ENCODE measurements around the gene TRIM4.
A peak's percentile ranks its signal among the peaks of the same experiment; 100 is the strongest.

Gene TRIM4

GRCh38 chr7:99920149-99920548 lies 819 bp upstream of the TRIM4 start:
- no peaks in the 10 kb centered on the region for H3K36me3 ChIP-seq (ENCODE audit: control insufficient read depth, insufficient read depth, low read length)
- peaks cover 6% of the 10 kb centered on the region for H3K4me1 ChIP-seq (ENCODE audit: control insufficient read depth, insufficient read depth, low read length)
- H3K9me3 ChIP-seq (ENCODE audit: control insufficient read depth, low read length), result no peaks in the 10 kb centered on the region
- H3K27me3 ChIP-seq (ENCODE audit: control insufficient read depth, insufficient read depth, low read length, poor library complexity, severe bottlenecking), result no peaks in the 10 kb centered on the region
- H3K4me3 ChIP-seq (ENCODE audit: insufficient read depth, low read depth, low read length), result peak overlapping the region; percentile 76
- H3K27ac ChIP-seq (ENCODE audit: insufficient read depth, low read depth, low read length, poor library complexity, severe bottlenecking), result no peak overlapping the region
- 90 to 92% methylated on average over 3 of the region's 3 CpGs for WGBS, 2 experiments

DNA sequence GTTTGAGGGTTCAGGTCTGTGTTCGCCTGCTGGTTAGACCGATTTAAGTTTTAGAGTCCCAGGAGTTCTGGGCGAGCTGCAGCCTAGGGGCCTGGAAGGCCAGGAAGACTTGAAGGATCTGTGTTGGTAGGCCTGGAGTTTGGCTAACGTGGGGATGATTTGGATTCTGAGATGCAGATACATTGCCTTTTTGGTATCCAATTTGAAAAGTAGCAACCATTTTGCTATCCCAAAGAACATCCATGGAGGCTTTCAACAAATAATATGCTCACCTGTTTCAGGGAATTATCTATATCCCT lies 433 bp upstream of the TRIM4 start:
- H3K4me3 ChIP-seq (ENCODE audit: insufficient read depth, low read depth, low read length), result peak overlapping the region; percentile 76

GRCh38 chr7:99910976-99911375 lies 8.4 kb downstream of the TRIM4 start:
- peaks cover 25% of the 10 kb centered on the region for H3K36me3 ChIP-seq (ENCODE audit: control insufficient read depth, insufficient read depth, low read length)

More for the DNA sequence above, 433 bp upstream of the TRIM4 start:
- no peaks in the 10 kb centered on the region for H3K27me3 ChIP-seq (ENCODE audit: control insufficient read depth, insufficient read depth, low read length, poor library complexity, severe bottlenecking)
- H3K9me3 ChIP-seq (ENCODE audit: control insufficient read depth, low read length), result no peaks in the 10 kb centered on the region
- peaks cover 6% of the 10 kb centered on the region for H3K4me1 ChIP-seq (ENCODE audit: control insufficient read depth, insufficient read depth, low read length)
- no peaks in the 10 kb centered on the region for H3K36me3 ChIP-seq (ENCODE audit: control insufficient read depth, insufficient read depth, low read length)
- whole genome bisulfite sequencing, 2 experiments, result 71 to 79% methylated on average over 4 of the region's 4 CpGs
- H3K27ac ChIP-seq (ENCODE audit: insufficient read depth, low read depth, low read length, poor library complexity, severe bottlenecking), result no peak overlapping the region

GRCh38 chr7:99901581-99901980 lies 17.7 kb downstream of the TRIM4 start:
- H3K9me3 ChIP-seq (ENCODE audit: control insufficient read depth, low read length), result no peaks in the 10 kb centered on the region
- no peak overlapping the region for H3K27ac ChIP-seq (ENCODE audit: insufficient read depth, low read depth, low read length, poor library complexity, severe bottlenecking)
- no peaks in the 10 kb centered on the region for H3K27me3 ChIP-seq (ENCODE audit: control insufficient read depth, insufficient read depth, low read length, poor library complexity, severe bottlenecking)
- H3K4me1 ChIP-seq (ENCODE audit: control insufficient read depth, insufficient read depth, low read length), result no peaks in the 10 kb centered on the region
- no peak overlapping the region for H3K4me3 ChIP-seq (ENCODE audit: insufficient read depth, low read depth, low read length)
- H3K36me3 ChIP-seq (ENCODE audit: control insufficient read depth, insufficient read depth, low read length), result peaks cover 18% of the 10 kb centered on the region
- 94 to 96% methylated on average over 10 of the region's 10 CpGs for WGBS, 2 experiments

More at GRCh38 chr7:99910976-99911375, 8.4 kb downstream of the TRIM4 start:
- H3K4me3 ChIP-seq (ENCODE audit: insufficient read depth, low read depth, low read length), result no peak overlapping the region
- H3K4me1 ChIP-seq (ENCODE audit: control insufficient read depth, insufficient read depth, low read length), result no peaks in the 10 kb centered on the region
- no peaks in the 10 kb centered on the region for H3K27me3 ChIP-seq (ENCODE audit: control insufficient read depth, insufficient read depth, low read length, poor library complexity, severe bottlenecking)
- H3K9me3 ChIP-seq (ENCODE audit: control insufficient read depth, low read length), result no peaks in the 10 kb centered on the region
- no peak overlapping the region for H3K27ac ChIP-seq (ENCODE audit: insufficient read depth, low read depth, low read length, poor library complexity, severe bottlenecking)
- WGBS, 2 experiments, result 89 to 94% methylated on average over 2 of the region's 2 CpGs

DNA sequence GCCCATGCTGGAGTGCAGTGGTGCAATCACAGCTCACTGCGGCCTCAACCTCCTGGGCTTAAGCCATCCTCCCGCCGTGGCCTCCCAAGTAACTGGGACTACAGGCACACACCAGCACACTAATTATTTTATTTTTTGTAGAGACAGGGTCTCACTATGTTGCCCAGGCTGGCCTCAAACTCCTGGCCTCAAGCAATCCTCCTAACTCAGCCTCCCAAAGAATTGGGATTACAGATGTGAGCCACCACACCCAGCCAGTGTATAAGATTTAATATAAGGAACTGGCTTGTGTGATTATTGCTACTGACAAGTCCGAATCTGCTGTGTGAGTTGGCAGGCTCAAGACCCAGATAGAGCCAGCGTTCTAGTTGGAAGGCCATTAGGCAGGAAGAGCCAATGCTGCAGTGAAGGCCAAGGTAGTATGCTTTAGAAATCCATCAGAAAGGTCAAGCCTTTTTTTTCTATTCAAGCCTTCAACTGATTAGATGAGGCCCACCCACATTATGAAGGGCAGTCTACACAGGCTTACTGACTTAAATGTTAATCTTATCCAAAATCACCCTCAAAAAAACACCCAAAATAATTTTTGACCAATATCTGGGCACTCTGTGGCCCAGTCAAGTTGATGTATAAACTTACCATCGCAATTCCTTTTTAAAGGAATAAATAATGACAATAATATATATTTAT lies 19.4 kb downstream of the TRIM4 start:
- Histone ChIP-seq H3K4me3 (ENCODE audit: insufficient read depth, low read depth, low read length) (no peak overlapping the region), H3K27ac (ENCODE audit: insufficient read depth, low read depth, low read length, poor library complexity, severe bottlenecking) (no peak overlapping the region), H3K27me3 (ENCODE audit: control insufficient read depth, insufficient read depth, low read length, poor library complexity, severe bottlenecking) (no peaks in the 10 kb centered on the region), H3K4me1 (ENCODE audit: control insufficient read depth, insufficient read depth, low read length) (no peaks in the 10 kb centered on the region), H3K9me3 (ENCODE audit: control insufficient read depth, low read length) (no peaks in the 10 kb centered on the region), H3K36me3 (ENCODE audit: control insufficient read depth, insufficient read depth, low read length) (peaks cover 8% of the 10 kb centered on the region)
- WGBS, 2 experiments, result 90 to 95% methylated on average over 5 of the region's 6 CpGs

- H3K36me3 ChIP-seq (ENCODE audit: control insufficient read depth, insufficient read depth, low read length), result peaks cover 8% of the 10 kb centered on the region
- H3K4me3 ChIP-seq (ENCODE audit: insufficient read depth, low read depth, low read length), result no peak overlapping the region
- no peak overlapping the region for H3K27ac ChIP-seq (ENCODE audit: insufficient read depth, low read depth, low read length, poor library complexity, severe bottlenecking)
- 94 to 97% methylated on average over 3 of the region's 3 CpGs for WGBS, 2 experiments
- no peaks in the 10 kb centered on the region for H3K9me3 ChIP-seq (ENCODE audit: control insufficient read depth, low read length)
- H3K27me3 ChIP-seq (ENCODE audit: control insufficient read depth, insufficient read depth, low read length, poor library complexity, severe bottlenecking), result no peaks in the 10 kb centered on the region
- H3K4me1 ChIP-seq (ENCODE audit: control insufficient read depth, insufficient read depth, low read length), result no peaks in the 10 kb centered on the region
Observed at GRCh38 chr7:99898836-99899235, 20.5 kb downstream of the TRIM4 start.

GRCh38 chr7:99898023-99898357 lies 21.3 kb downstream of the TRIM4 start:
- peaks cover 3% of the 10 kb centered on the region for H3K36me3 ChIP-seq (ENCODE audit: control insufficient read depth, insufficient read depth, low read length)
- H3K27ac ChIP-seq (ENCODE audit: insufficient read depth, low read depth, low read length, poor library complexity, severe bottlenecking), result no peak overlapping the region
- 92 to 94% methylated on average over 2 of the region's 2 CpGs for whole genome bisulfite sequencing, 2 experiments
- no peak overlapping the region for H3K4me3 ChIP-seq (ENCODE audit: insufficient read depth, low read depth, low read length)
- no peaks in the 10 kb centered on the region for H3K4me1 ChIP-seq (ENCODE audit: control insufficient read depth, insufficient read depth, low read length)
- H3K27me3 ChIP-seq (ENCODE audit: control insufficient read depth, insufficient read depth, low read length, poor library complexity, severe bottlenecking), result no peaks in the 10 kb centered on the region
- H3K9me3 ChIP-seq (ENCODE audit: control insufficient read depth, low read length), result no peaks in the 10 kb centered on the region

DNA sequence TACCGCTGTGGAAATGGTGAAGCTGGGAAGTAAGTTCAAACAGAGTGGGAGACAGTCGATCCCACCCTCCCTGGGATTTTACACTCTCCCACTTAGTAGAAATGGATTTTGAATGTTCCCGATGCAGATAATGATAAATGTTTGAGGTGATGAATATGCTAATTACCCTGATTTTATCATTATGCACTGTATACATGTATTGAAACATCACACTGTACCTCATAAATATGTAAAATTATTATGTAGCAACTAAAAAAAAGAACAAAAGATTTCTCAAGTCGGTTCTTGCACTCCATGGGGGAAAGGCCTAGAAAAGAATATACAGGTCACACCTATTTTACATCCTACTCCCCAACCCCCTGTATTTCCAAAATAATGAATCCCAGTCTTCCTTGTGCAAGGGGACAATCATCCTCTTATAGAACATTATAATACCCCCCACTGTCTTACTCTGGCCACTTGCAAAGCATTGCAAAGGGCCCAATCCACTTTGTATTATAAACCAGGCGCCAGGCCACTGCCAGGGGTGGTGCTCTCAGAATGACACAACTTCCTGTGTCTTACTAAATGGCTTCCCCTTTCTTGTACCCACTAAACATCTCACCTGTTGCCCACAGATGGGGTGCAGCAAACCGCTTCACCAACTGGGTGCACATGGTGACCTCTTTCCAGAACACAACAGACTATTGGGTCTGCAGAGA lies 21.9 kb downstream of the TRIM4 start:
- H3K4me3 ChIP-seq (ENCODE audit: insufficient read depth, low read depth, low read length), result no peak overlapping the region
- H3K9me3 ChIP-seq (ENCODE audit: control insufficient read depth, low read length), result no peaks in the 10 kb centered on the region
- no peaks in the 10 kb centered on the region for H3K27me3 ChIP-seq (ENCODE audit: control insufficient read depth, insufficient read depth, low read length, poor library complexity, severe bottlenecking)
- 93 to 95% methylated on average over 5 to 6 of the region's 6 CpGs for WGBS, 2 experiments
- H3K4me1 ChIP-seq (ENCODE audit: control insufficient read depth, insufficient read depth, low read length), result no peaks in the 10 kb centered on the region
- H3K27ac ChIP-seq (ENCODE audit: insufficient read depth, low read depth, low read length, poor library complexity, severe bottlenecking), result no peak overlapping the region
- peaks cover 3% of the 10 kb centered on the region for H3K36me3 ChIP-seq (ENCODE audit: control insufficient read depth, insufficient read depth, low read length)

DNA sequence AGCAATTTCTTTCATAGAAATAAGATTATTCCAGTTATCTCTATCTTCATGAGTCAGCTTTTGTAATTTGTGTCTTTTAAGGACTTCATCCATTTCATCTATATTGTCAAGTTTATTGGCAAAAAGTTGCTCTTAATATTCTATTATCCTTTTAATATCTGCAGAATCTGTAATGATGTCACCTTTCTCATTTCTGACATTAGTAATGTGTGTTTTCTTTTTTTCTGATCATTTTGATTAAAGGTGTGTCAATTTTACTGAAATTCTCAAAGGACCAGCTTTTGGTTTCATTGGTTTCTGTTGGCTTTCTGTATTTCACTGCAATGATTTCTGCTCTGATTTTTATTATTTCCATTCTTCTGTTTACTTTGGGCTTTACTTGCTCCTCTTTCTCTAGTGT lies 24.6 kb downstream of the TRIM4 start:
- H3K4me3 ChIP-seq (ENCODE audit: insufficient read depth, low read depth, low read length), result no peak overlapping the region
- H3K36me3 ChIP-seq (ENCODE audit: control insufficient read depth, insufficient read depth, low read length), result peaks cover 2% of the 10 kb centered on the region
- no peaks in the 10 kb centered on the region for H3K27me3 ChIP-seq (ENCODE audit: control insufficient read depth, insufficient read depth, low read length, poor library complexity, severe bottlenecking)
- no peak overlapping the region for H3K27ac ChIP-seq (ENCODE audit: insufficient read depth, low read depth, low read length, poor library complexity, severe bottlenecking)
- H3K4me1 ChIP-seq (ENCODE audit: control insufficient read depth, insufficient read depth, low read length), result no peaks in the 10 kb centered on the region
- no peaks in the 10 kb centered on the region for H3K9me3 ChIP-seq (ENCODE audit: control insufficient read depth, low read length)

DNA sequence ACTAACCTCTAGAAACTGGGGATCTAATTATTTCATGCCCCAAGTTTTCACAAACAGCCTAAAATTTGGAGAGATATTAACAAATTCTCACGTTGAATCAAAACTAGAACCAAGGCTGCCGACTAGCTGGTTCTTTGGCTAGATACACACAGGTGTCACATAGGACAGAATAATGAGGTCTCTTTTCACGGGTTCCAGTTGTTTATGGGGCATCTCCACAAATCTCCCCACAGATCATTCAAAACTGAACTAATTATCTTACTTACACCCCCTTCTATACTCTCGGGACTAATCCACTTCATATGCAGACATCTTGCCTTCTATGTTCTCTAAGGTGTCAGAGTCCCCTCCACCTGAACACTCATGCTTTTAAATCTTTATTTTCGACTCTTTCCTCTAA lies 26.1 kb downstream of the TRIM4 start:
- H3K27me3 ChIP-seq (ENCODE audit: control insufficient read depth, insufficient read depth, low read length, poor library complexity, severe bottlenecking), result no peaks in the 10 kb centered on the region
- peaks cover 4% of the 10 kb centered on the region for H3K36me3 ChIP-seq (ENCODE audit: control insufficient read depth, insufficient read depth, low read length)
- no peaks in the 10 kb centered on the region for H3K4me1 ChIP-seq (ENCODE audit: control insufficient read depth, insufficient read depth, low read length)
- H3K27ac ChIP-seq (ENCODE audit: insufficient read depth, low read depth, low read length, poor library complexity, severe bottlenecking), result no peak overlapping the region
- no peaks in the 10 kb centered on the region for H3K9me3 ChIP-seq (ENCODE audit: control insufficient read depth, low read length)
- H3K4me3 ChIP-seq (ENCODE audit: insufficient read depth, low read depth, low read length), result no peak overlapping the region
- WGBS, 2 experiments, result 74% methylated on average over 5 of the region's 5 CpGs

Data from ectodermal cell (in vitro differentiated cells).